Measurements from ENCODE around the gene TIMM13. TPM values are rescaled to one million over a fixed set of nuclear protein-coding genes. Genes with fewer than 3 reads are reported as not detected.

TIMM13 gene
- total and polyA plus RNA-seq, 2 donors (not counting 3 experiments of a cell fraction or from before 2014, with no cell fraction given): 154 to 160 TPM

GRCh38 chr19:2458054-2458453 is 30.7 kb upstream of the TIMM13 start:
- Histone ChIP-seq H3K27ac (ENCODE audit: insufficient read depth, low read depth, low read length) (no peak overlapping the region), H3K4me3 (replicated peaks in 1 of 3; ENCODE audit: insufficient read depth in 1 of 3, low read depth in 1 of 3, low read length in 3 of 3) (no peak overlapping the region), H3K4me1 (ENCODE audit: control insufficient read depth, extremely low read depth, insufficient read depth, low read length) (peaks cover 21% of the 10 kb centered on the region), H3K27me3 (ENCODE audit: control insufficient read depth in 2 of 2, insufficient read depth in 2 of 2, low read length in 2 of 2) (no peaks in the 10 kb centered on the region), H4K20me1 (replicated peaks; ENCODE audit: control insufficient read depth, extremely low read depth, insufficient read depth, low read length) (no peaks in the 10 kb centered on the region), H3K79me2 (ENCODE audit: control insufficient read depth, insufficient read depth, low read length) (peaks cover 40% of the 10 kb centered on the region), H3K9me1 (replicated peaks; ENCODE audit: control insufficient read depth, extremely low read depth, insufficient read depth, low read length) (no peaks in the 10 kb centered on the region), H3K9ac (replicated peaks; ENCODE audit: extremely low read depth, insufficient read depth, low read length) (no peak overlapping the region), H3K4me2 (ENCODE audit: insufficient read depth, low read length) (no peak overlapping the region), H3K9me3 (replicated peaks; ENCODE audit: control insufficient read depth, insufficient read depth, low read length) (no peaks in the 10 kb centered on the region), H2AFZ (ENCODE audit: low read depth, low read length) (no peak overlapping the region), H3K36me3 (ENCODE audit: control insufficient read depth in 2 of 2, extremely low read depth in 1 of 2, insufficient read depth in 2 of 2, low read length in 2 of 2) (no peaks in the 10 kb centered on the region)
- no TSS peak for BruUV-seq (replicated peaks)
- DNase-seq (ENCODE audit: low read depth, low spot score): no peak
- dilution Hi-C loops (cut with MboI; ENCODE audit: extremely low pct_ligation_motif_present, low sequenced_read_pairs): no loop called here
- no peak for FAIRE-seq
- CTCF ChIA-PET: interaction anchor here (1.9 kb wide), 1 partner anchor 121 kb away, joined by 9 read pairs; no protein-coding TSS in a partner anchor
- TF ChIP-seq MYC (IDR thresholded peaks at IDR 0.05; ENCODE audit: low read depth, low read length) (no peak), MAX (IDR thresholded peaks at IDR 0.05; ENCODE audit: insufficient read depth, insufficient read length) (no peak), EZH2 (IDR thresholded peaks at IDR 0.05; ENCODE audit: borderline replicate concordance, low read depth, low read length, severe bottlenecking) (no peak), FOS (IDR thresholded peaks at IDR 0.05; ENCODE audit: borderline replicate concordance, insufficient read depth, low read length) (no peak), GATA2 (IDR thresholded peaks at IDR 0.05; ENCODE audit: insufficient read depth, insufficient read length, low read depth, low read length) (no peak), JUN (IDR thresholded peaks at IDR 0.05; ENCODE audit: borderline replicate concordance, insufficient read depth, insufficient read length, low read depth) (no peak), POLR2AphosphoS5 (IDR thresholded peaks at IDR 0.05; ENCODE audit: insufficient read depth, low read depth, low read length) (no peak), POLR2A (IDR thresholded peaks at IDR 0.05; ENCODE audit: low read depth, low read length) (no peak), CTCF (IDR thresholded peaks at IDR 0.05; ENCODE audit: extremely low read depth in 1 of 2, insufficient read depth in 1 of 2, low read depth in 1 of 2, low read length in 2 of 2) (no peak)
- intact Hi-C loops (cut with micrococcal nuclease): no loop called here
- POLR2A ChIA-PET: no interaction called here

All from endothelial cell of umbilical vein (primary cell).